NCI-H187 (cell line): Measurements from ENCODE around the gene PWWP2A.
"Not testable (repeated sequence)": the region's sequence is repeated elsewhere in the genome, so short reads cannot be mapped to it uniquely, and the experiment has no call there.

Experiments
- DNase-seq, 2 experiments: peaks; one replicate each; lab custom pipeline; 2025; lab: John Stamatoyannopoulos, UW

Gene PWWP2A, protein sequence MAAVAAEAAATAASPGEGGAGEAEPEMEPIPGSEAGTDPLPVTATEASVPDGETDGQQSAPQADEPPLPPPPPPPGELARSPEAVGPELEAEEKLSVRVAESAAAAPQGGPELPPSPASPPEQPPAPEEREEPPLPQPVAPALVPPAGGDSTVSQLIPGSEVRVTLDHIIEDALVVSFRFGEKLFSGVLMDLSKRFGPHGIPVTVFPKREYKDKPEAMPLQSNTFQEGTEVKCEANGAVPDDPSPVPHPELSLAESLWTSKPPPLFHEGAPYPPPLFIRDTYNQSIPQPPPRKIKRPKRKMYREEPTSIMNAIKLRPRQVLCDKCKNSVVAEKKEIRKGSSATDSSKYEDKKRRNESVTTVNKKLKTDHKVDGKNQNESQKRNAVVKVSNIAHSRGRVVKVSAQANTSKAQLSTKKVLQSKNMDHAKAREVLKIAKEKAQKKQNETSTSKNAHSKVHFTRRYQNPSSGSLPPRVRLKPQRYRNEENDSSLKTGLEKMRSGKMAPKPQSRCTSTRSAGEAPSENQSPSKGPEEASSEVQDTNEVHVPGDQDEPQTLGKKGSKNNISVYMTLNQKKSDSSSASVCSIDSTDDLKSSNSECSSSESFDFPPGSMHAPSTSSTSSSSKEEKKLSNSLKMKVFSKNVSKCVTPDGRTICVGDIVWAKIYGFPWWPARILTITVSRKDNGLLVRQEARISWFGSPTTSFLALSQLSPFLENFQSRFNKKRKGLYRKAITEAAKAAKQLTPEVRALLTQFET

DNA sequence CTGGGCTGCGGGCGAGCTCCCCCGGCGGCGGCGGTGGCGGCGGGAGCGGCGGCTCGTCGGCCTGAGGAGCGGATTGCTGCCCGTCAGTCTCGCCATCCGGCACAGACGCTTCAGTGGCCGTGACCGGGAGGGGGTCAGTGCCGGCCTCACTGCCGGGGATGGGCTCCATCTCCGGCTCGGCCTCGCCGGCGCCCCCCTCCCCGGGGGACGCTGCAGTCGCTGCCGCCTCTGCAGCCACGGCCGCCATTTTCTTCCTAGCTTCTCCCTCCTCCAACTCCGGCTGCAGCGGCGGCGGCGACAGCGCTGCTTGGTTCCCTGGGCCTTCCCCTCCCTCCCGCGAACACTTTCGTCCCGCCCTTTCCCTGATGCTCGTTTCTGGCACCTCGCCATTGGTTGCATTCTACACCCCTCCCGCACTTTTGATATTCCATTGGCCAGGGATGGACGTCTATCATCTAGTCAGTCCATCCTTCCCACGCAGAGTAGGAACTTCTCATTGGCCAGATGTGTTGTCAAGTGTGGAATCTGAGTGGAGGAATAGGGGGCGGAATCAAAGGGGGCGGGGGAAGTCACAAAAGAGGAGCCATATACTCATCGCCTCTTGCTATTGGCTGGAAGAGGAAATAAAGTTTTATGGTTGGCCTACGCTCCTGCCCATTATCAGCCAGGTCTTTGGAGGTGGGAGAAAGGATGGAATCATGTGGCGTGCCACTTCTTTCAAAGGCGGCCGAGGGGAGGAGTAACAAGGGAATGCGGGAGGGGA, at the start of gene PWWP2A:
Gene PWWP2A, minus strand, starts transcription at position 309 of the 763 bp plus-strand sequence. Its CDS starts 62 bp downstream, at position 247.
- peak; percentile 97 to 99 for DNase-seq

DNA sequence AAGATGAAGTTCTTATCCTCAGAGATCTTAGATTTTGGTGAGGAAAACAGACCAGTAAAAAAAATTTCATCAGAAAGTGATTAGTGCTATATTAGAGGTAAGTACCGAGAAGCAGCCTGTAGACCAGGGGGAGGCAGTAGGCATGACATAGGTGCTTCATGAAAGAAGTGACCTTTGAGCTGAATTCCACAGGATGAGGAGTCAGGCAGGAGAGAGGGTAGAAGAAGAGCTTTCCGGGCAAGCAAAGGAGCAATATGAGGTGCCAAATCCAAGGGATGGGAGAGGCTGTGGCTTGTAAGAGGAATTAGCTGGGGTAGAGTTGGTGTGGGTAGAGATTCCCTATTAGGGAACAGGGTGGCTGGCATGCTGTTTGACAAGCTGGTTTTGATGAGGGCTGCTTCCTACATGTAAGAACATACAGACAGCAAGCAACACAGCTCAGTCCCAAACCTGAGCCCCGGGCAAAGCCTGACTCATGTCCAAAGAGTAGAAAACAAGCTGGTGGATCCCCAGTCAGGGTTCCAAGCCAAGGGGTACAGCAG, 48.4 kb upstream of the PWWP2A start:
- no peak for DNase-seq

DNA sequence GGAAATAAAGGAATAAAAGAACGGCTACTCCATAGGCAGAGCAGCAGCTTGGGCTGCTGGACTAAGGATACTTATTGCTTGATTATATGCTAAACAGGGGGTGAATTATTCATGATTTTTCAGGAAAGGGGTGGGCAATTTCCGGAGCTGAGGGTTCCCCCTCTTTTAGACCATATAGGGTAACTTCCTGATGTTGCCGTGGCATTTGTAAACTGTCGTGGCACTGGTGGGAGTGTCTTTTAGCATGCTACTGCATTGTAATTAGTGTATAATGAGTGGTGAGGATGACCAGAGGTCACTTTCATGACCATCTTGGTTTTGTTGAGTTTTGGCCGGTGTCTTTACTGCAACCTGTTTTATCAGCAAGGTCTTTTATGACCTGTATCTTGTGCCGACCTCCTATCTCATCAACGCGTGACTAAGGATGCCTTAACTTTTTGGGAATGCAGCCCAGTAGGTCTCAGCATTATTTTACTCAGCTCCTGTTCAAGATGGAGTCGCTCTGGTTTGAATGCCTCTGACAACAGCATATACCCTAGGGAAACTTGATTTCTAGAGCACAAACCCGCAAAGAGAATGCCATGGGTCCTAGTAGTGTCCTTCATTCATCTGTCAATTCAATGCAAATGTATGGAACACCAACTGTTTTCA, 47.8 kb upstream of the PWWP2A start:
- no peak for DNase-seq

DNA sequence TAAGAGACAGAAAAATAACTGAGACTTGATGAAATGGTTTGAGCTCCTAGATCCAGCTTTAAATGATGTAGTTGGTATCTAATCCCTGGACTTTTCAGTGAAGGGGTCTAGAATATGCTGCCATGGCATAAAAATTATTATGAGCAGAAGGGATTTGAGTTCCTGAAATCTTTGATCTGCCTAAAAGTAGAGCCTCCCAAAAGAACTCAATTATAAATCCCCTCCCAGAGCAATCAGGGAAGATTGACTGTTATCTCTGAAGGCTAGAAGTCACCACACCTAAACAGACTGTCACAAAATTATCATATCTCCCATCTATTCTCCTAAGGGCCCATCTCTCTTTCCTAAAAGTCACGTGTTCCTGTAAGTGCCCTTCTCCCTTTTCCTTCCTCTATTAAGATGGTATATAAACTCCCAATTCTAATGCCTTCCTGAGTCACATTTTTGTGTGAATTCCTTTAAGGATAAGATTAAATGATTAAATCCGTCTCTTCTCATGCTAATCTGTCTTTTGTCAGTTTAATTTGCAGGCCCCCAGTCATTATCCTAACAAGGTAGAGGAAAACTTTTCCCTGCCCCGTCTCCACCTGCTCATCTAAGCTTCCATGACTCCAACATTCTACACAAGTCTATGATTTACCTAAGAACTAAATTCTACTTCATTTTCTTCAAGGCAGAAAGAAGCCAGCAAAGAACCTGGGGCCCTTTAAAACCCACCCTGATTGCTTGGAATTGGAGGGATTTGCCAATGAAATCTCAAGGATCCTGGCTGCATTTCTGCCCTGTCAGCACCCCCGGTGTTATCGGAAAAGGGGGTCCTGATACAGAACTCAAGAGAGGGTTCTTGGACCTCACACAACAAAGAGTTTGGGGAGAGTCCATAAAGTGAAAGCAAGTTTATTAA, 47.1 kb upstream of the PWWP2A start:
- no peak for DNase-seq

DNA sequence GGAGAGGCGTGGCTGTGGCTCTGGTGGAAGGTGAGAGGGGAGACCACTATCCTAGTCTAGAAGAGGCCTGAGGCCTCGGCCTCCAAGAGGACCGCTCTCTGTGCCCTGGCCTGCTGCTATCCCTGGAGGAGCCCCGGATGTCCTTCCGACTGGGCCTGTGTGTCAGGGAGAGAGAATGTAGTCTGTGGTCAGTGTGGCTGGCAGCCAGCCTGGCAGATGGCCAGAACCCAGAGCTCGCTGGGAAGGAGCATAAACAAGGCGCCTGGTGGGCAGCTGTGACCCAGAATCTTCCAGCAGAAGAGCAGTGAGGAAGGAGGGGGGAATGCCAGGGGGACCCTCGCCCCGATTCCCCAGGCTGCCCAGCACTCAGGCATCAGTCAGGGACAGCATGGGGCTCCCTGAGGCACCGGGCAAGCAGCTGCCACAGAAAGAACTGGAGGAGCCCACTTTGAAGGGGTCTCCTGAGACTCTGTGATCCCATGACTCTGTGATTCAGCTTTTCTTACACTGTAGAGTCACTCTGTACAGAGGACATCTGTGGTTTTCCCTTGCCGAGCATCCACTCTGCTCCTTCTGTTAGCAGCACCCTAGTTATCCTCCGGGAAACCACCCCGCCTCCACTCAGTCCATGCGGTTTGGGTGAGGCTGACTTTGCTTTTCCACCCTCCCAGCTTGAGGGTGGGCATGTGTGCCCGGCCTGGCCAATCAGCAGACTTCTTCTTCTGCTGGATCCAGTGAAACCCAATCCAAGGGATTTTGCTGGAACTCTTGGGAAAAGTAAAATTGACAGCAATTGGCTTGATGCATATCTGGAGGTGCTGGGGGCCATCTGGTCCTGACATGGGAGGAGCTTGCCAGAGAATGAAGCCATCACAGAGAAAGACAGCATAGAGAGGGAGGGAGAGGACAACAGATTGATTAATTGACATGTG, 46.2 kb upstream of the PWWP2A start:
- DNase-seq: peak; percentile 53 to 70

DNA sequence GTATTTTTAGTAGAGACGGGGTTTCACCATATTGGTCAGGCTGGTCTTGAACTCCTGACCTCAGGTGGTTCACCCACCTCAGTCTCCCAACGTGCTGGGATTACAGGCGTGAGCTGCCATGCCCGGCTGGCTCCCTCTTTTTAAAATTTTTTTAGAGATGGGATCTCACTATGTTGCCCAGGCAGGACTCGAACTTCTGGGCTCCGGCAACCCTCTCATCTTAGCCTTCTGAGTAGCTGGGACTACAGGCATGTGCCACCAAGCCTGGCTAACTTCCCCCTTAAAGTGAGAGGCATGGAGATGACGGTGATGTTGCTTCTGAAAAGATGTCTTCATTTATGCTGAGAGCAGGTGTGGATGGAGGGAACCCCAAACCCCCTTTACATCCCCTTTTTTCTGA, 43.7 kb upstream of the PWWP2A start:
- no peak for DNase-seq

DNA sequence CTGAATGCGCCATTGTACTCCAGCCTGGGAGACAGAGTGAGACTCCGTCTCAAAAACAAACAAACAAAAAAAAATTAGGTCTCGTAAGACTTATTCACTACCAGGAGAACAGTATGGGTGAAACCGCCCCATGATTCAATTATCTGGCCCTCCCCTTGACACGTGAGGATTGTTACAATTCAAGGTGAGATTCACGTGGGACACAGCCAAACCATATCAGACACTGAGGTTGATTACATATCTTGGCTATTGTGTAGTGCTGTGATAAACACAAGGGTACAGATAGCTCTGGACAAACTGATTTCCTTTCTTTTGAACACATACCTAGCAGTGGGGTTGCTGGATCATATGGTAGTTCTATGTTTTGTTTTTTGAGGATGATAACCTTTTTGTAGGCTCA, 42.4 kb upstream of the PWWP2A start:
- no peak for DNase-seq

DNA sequence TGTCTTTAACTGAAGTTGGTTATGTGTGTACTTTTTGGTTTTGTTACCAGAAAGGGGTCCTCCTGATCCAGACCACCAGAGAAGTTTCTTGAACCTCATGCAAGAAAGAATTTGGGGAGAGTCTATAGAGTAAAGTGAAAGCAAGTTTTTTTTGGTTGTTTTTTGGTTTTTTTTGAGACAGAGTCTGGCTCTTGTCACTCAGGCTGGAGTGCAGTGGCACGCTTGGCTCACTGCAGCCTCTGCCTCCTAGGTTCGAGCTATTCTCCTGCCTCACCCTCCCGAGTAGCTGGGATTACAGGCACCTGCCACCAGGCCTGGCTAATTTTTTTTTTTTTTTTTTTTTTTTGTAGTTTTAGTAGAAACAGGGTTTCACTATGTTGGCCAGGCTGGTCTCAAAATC, 41.6 kb upstream of the PWWP2A start:
- DNase-seq: not testable (repeated sequence)

DNA sequence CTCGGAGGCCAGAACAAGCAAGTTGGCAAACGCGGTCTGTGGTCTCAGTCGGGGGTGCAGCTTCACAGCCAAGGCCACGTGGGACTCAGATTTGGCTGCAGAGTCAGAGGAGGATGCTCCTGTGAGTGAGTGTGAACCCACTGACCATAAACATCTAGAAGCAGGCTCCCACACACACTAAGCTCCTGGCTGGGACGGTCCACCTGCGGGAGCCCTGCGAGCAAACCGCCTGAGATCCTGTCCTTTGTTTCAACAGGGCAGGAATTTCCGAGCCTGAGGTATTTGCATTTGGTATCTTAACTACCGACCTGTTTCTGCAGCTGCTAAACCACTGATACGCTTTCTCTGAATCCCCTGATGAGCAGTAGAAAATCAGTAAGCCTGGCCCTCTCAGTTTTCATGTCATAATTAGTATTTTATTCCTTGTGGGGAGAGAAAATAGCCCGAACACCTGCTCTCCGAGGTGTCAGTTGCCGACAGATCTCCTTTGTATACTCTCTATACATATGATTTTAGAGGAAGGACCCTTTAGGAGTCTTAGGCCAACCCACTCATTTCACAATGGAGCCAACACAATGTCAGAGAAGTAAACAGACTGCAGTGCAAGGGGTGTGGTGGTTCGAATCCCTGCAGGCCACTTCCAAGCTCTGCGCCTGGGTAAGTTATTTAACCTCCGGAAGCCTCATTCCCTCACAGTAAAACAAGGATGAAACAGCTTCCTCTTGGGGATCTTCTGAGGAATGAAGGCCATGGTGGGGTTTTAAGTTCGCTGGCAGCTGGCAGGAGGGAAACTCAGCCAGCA, 40.9 kb upstream of the PWWP2A start:
- DNase-seq: peak in 1 of 2 experiments; percentile 2

DNA sequence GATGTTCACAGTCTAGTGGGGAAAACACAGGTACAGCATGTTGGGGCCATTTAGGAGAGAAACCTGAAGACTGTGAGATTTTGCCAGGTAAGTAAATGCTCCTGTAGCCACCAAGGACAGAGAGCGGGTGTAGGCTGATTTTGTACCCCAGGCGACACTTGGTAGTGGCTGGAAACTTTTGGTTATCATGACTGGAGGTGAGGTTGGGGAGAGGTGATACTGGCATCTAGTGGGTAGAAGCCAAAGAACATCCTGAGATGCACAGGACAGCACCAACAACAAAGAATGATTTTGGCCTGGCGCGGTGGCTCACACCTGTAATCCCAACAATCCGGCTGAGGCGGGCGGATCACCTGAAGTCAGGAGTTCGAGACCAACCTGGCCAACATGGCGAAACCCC, 38.8 kb upstream of the PWWP2A start:
- DNase-seq: no peak

DNA sequence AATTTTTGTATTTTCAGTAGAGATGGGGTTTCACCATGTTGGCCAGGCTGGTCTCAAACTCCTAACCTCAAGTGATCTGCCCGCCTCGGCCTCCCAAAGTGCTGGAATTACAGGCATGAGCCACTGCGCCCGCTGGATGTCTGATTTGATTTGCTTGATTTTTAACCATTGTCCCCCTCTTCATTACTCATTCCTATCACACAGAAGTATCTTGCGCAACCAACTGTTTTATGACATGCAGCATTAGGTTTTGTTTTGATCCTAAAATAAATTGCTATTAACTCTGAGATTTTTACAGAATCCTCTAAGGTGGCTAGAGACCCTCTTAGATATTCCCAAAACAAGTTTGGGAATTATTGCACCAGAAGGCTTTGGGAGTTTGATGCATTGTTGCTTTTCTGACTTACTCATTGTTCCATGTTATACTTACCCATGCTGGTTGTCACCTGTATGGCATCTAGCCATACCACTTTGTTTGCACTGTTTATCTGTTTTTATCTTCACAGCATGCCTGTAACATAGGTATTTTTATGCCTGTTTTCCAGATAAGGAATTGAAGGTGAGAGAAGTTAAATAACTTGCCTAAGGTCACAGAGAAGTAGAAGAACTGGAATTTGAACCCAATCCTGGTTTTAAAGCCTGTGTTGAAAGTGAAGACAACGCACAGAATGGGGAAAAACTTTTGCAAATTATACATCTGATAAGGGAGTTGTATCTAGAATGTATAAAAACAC, 35.9 kb upstream of the PWWP2A start:
- no peak for DNase-seq

DNA sequence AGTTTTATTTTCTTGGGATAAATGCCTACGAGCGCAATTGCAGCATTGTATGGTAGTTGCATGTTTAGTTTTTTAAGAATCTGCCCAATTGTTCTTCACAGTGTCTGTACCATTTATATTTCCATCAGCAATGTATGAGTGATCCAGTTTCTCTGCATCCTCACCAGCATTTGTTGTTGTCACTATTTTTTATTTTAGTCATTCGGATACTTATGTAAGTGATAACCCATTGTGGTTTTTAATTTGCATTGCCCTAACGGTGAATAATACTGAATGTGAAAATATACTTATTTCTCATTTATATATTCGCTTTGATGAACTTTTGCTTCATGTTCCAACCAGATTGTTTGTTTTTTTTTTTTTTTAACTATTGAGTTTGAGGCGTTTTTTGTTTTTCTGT, 33.7 kb upstream of the PWWP2A start:
- DNase-seq: no peak

DNA sequence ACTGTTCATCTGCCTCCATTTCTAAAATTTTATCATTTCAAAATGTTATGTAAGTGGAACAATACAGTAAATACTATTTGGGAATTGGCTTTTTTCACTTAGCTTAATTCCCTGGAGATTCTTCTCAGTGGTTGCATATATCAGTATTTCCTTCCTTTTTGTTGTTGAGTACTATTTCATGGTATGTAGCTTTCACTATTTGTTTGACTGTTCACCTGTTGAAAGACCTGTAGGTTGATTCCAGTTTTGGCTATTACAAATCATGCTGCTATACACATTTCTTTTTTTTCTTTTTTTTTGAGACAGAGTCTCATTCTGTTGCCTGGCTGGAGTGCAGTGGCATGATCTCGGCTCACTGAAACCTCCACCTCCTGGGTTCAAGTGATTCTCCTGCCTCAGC, 33.0 kb upstream of the PWWP2A start:
- DNase-seq: no peak

DNA sequence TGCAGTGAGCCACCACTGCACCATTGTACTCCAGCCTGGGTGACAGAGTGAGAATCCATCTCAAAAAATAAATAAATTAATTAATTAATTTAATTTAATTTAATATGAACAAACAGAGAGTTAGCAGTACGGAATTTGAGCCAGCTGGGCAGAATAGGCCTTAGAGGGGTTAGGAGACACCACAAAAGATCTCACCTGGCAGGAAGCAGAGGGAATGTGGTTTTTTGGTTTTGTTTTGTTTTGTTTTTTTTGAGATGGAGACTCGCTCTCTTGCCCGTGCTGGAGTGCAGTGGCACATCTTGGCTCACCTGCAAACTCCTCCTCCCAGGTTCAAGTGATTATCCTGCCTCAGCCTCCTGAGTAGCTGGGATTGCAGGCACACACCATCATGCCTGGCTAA, 31.8 kb upstream of the PWWP2A start:
- no peak for DNase-seq

DNA sequence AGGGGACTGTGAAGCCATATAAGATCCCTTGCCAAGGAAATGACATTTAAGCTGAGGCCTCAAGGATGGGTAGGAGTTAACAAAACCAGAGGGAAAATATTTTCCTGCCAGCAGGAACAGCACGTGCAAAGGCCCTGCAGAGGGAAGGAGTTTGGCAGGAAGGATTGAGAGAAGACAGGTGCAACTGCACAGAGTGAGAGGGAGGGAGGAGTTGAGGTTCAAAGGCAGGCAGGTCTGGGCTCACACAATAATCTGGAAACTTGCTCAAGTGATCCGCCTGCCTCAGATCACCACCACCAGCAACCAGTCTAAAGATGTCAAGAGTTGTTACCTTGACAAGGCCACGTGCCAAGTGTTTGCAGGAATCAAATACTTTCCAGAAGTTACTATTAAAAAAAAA, 31.1 kb upstream of the PWWP2A start:
- DNase-seq: no peak

DNA sequence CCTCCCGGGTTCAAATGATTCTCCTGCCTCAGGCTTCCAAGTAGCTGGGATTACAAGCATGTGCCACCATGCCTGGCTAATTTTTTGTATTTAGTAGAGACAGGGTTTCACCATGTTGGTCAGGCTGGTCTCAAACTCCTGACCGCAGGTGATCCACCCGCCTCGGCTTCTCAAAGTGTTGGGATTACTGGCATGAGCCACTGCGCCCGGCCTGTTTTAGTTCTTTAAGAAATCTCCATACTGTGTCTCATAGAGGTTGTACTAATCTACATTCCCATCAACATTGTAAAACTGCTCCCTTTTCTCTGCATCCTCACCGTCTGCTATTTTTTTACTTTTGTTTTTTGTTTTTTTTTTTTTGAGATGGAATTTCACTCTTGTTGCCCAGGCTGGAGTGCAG, 25.2 kb upstream of the PWWP2A start:
- not testable (repeated sequence) for DNase-seq

DNA sequence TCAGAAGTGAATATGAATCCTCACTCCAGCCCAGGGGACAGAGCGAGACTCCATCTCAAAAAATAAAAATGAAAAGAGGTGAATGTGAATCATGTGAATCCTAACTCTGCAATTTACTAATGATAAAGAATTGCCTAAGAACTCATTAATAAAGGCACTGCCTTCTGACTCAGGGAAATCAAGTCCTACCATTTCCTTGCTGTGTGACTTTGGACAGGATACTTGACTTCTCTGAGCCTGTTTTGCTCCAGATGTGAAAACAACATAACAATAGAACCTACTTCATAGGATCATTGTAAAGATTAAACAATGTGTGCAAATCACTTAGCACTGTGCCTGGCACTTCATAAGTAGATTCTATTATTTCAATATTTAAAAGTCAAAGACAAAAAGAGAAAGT, 15.1 kb upstream of the PWWP2A start:
- DNase-seq: no peak

DNA sequence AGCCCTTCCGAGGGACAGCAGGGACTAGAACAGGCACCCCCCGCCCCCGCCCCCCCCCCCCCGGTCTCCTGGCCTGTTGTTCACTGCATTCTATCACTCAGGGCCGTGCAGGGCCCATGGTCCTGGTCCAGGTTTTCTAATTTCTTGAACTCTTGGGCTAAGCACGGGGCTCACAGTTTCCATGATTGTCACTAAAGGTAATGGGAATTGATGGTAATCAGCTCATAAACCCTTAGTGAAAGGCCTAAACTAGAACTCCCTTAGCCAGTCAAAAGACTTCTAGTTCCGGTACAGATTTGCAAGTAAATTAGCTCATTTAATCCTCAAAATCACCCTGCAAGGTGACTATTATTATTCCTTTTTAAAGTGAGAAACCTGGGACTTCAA, 14.7 kb upstream of the PWWP2A start:
- no peak for DNase-seq
